GM12873 (cell line): Measurements from ENCODE around the gene LDB2.

Source experiments
- CTCF ChIP-seq: IDR thresholded peaks from 2 replicates; pipeline ENCODE4 v1.5.1; 2012; ENCODE audit warnings: low read depth, mild to moderate bottlenecking, moderate library complexity, low read length, control low read depth; ENCODE audit not compliant: insufficient read depth; ENCODE audit errors: missing control alignments

LDB2 gene

GRCh38 chr4:16802044-16802443 lies 96.4 kb downstream of the LDB2 start:
- TF ChIP-seq CTCF: no peak

DNA sequence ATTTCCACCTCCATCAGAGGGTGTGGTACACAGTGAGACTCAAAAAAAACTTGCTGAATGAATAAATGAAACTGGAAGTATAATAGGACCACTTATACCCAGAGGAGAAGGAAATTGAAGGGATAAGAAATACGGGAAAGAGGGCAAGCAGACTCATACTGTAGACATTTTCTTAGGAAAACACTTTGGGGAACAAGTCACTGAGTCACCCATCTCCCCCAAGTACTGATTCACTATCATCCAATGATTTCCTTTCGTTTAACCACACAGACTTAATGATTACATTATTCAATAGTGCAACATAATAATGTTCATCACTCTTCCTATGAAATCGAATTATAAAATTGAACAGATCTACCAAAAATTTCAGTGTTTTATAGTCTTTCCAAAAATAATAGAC lies 97.1 kb downstream of the LDB2 start:
- TF ChIP-seq CTCF: no peak

- TF ChIP-seq CTCF: peak; percentile 84
Observed at GRCh38 chr4:16794816-16795445, 103.5 kb downstream of the LDB2 start.

GRCh38 chr4:16791460-16791859 lies 107.0 kb downstream of the LDB2 start:
- TF ChIP-seq CTCF: no peak

DNA sequence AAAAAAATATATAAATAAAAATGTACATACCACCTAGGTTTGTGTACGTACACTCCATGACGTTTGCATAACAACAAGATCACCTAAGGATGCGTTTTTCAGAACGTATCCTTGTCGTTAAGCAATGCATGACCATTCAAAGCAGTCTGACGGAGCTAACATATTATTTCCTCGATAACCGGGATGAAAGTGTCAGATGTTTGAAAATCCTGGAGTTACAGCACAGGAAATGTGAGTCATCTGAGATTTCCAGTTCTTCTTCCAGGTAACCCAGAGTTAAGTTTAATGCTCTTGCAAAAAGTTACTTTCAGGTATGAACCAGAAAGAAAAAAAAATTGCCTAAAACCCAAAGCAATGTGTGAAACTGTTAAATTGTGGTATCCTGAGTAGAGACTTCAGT lies 107.9 kb downstream of the LDB2 start:
- no peak for TF ChIP-seq CTCF

DNA sequence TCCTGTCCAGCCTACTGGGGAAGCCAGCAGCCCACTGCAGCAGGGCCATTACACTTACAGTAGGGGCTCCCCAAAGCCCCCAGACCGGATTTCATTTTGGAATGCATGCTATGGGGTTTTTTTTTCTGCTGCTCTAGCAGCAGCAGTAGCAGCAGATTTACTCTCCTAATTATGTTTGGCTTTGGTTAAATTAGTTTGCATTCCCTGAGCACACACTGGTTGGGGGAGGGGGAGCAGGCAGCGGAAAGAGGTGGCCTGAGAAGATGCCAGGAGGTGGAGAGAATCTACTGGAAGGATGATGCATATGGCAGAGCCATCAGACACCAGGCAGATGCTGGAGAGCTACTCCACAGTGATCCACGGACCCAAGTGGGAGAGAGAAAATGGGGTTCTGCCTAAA lies 109.6 kb downstream of the LDB2 start:
- TF ChIP-seq CTCF: no peak

- TF ChIP-seq CTCF: no peak
Observed at GRCh38 chr4:16785793-16786527, 112.5 kb downstream of the LDB2 start.
